Astrocyte of the cerebellum (primary cell): ENCODE measurements around the gene CDIPT.
"Not testable (repeated sequence)": the region's sequence is repeated elsewhere in the genome, so short reads cannot be mapped to it uniquely, and the experiment has no call there.

Experiments used
- DNase-seq: peaks from one replicate; pipeline ENCODE4 v3.0.0-alpha.2; 2011; ENCODE audit warnings: low read depth
- H3K4me3 ChIP-seq: 2 replicates; pipeline ENCODE4 v1.5.1; 2011; ENCODE audit warnings: mild to moderate bottlenecking, low read depth, low read length, moderate library complexity
- CTCF ChIP-seq: IDR thresholded peaks from 2 replicates; pipeline ENCODE4 v1.5.1; 2012; ENCODE audit warnings: low read length, low read depth, moderate library complexity, mild to moderate bottlenecking; ENCODE audit errors: missing control alignments
- in situ Hi-C: cut with HindIII; loops from 2 replicates; pipeline ENCODE4 v1.10.0; 2017; ENCODE audit warnings: low sequenced_read_pairs

The CDIPT gene, protein sequence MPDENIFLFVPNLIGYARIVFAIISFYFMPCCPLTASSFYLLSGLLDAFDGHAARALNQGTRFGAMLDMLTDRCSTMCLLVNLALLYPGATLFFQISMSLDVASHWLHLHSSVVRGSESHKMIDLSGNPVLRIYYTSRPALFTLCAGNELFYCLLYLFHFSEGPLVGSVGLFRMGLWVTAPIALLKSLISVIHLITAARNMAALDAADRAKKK

DNA sequence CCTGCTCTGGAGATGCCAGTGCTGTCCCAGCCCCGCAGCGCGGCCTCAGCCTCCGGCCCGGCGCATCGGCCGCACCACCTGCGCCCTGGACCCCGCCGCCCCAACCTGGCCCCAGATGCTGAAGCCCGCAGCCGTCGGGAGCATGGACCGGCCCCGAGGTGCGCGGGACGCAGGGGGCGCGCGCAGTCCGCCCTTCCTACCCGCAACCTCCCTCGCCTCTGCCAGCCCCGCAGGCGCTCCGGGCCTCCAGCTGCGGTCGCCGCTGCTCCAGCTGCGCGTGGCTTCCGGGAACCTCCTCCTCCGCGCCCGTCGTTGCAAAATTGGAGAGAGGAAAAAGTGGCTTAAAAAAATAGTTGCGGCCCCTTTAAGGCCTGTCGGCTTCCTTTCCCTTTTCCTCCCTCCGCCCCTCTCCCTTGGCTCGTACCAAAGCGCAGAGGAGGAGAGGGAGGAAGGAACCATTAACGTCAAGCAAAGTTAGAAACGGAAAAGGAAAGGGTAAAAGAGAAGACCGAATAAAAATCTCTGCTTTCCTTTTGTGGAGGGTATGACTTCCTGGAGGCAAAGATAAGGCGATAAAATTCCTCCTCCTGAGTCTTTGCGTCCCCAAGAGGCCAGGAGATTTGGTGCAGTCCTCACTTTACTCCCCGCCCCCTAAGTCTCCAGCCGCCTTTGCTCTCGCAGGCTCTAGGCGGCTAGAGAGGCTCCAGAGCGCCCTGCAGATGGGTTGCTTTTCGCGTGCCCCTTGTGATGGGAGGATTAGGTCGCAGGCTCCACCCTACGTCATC lies at the start of gene CDIPT:
TSS of gene CDIPT (minus strand) at position 343 of the 785 bp plus-strand sequence. CDS start 369 bp downstream, outside the sequence.
- in situ Hi-C loops: loop anchor here (5.0 kb wide), 1 partner anchor 79 kb away; no protein-coding TSS in a partner anchor
- TF ChIP-seq CTCF: peak; percentile 76
- DNase-seq: peak; percentile 96
- peak within 1 kb of the TSS; percentile 86 for H3K4me3 ChIP-seq

GRCh38 chr16:29912087-29912486 lies 49.1 kb upstream of the CDIPT start:
- DNase-seq: no peak
- in situ Hi-C loops: no loop called here
- TF ChIP-seq CTCF: no peak
- H3K4me3 ChIP-seq: no peak overlapping the region

GRCh38 chr16:29911676-29912010 lies 48.6 kb upstream of the CDIPT start:
- no peak for TF ChIP-seq CTCF

GRCh38 chr16:29910819-29911675 lies 48.0 kb upstream of the CDIPT start:
- DNase-seq: no peak
- TF ChIP-seq CTCF: no peak
- in situ Hi-C loops: no loop called here
- H3K4me3 ChIP-seq: no peak overlapping the region

More at GRCh38 chr16:29911676-29912010, 48.6 kb upstream of the CDIPT start:
- in situ Hi-C loops: no loop called here
- DNase-seq: no peak
- no peak overlapping the region for H3K4me3 ChIP-seq

GRCh38 chr16:29909851-29910250 lies 46.8 kb upstream of the CDIPT start:
- in situ Hi-C loops, DNase-seq: not testable (repeated sequence)

GRCh38 chr16:29909391-29909790 lies 46.4 kb upstream of the CDIPT start:
- no peak for TF ChIP-seq CTCF
- in situ Hi-C loops: no loop called here
- DNase-seq: no peak
- H3K4me3 ChIP-seq: no peak overlapping the region

More at GRCh38 chr16:29909851-29910250, 46.8 kb upstream of the CDIPT start:
- not testable (repeated sequence) for H3K4me3 ChIP-seq
